GM21825 (cell line): ENCODE measurements around the gene ZNF219.

ENCODE experiments used
- ATAC-seq: cut with Tn5 transposase; IDR thresholded peaks from one replicate; pipeline ENCODE4 v1.9.1; 2021; ENCODE audit warnings: mild to moderate bottlenecking, moderate library complexity; ENCODE audit not compliant: unreplicated experiment

ZNF219 gene

DNA sequence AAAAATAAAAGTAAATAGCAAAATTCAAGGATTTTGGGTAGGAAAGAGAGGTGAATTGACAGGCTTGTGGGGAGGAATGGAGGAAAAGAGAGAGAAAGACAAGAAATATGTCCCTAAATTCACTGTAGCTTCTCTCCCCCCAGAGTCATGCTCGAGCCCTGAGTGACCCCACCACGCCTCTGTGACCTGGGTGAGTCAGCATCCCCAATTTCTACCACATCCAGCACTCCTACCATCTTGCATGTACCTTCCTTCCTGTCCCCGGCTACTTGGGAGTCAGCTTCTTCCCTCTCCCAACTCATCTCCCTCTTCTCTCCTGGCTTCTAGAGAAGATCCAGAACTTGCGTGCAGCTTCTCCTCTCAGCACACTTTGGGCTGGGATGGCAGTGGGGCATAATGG is 9.8 kb downstream of the ZNF219 start:
- no peak for ATAC-seq

- ATAC-seq: no peak
Observed at GRCh38 chr14:21087294-21088091, 11.0 kb downstream of the ZNF219 start.

- no peak for ATAC-seq
Observed at GRCh38 chr14:21086908-21087293, 11.6 kb downstream of the ZNF219 start.

DNA sequence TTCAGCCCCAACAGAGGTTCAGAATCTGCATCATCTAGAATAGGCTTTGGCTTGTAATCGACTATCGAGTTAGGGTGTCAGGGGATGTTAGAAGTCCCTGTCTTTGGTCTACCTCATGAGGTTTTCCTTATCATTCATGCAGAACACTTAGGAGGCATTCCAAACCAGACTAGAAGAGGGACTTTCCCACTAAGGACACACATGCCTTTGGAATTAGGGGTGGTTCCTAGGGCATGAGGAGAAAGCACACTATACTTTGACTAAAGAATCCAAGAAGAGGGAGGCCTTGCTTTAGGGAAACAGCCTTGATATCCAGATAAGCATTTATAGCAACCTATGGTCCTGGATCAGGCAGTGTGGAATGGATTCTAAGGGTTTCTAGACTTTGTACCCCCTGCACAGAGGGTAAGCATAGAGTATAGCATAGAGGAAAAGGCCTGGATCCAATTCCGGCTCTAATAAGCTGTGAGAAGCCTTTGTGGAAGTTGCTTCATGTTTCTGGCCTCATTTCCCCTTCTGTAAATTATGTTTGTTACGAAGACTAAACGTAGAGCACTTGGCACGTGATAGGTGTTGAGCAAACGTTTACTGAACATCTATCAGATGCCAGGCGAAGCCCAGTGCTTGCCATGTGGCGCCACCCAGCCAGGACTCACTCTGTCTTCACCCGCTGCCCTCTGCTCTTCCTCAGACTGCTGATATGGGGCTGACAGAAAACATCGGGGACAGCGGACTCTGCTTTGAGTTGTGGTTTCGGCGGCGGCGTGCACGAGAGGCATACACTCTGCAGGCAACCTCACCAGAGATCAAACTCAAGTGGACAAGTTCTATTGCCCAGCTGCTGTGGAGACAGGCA is 13.2 kb downstream of the ZNF219 start:
- no peak for ATAC-seq

GRCh38 chr14:21084396-21084795 is 14.1 kb downstream of the ZNF219 start:
- no peak for ATAC-seq

DNA sequence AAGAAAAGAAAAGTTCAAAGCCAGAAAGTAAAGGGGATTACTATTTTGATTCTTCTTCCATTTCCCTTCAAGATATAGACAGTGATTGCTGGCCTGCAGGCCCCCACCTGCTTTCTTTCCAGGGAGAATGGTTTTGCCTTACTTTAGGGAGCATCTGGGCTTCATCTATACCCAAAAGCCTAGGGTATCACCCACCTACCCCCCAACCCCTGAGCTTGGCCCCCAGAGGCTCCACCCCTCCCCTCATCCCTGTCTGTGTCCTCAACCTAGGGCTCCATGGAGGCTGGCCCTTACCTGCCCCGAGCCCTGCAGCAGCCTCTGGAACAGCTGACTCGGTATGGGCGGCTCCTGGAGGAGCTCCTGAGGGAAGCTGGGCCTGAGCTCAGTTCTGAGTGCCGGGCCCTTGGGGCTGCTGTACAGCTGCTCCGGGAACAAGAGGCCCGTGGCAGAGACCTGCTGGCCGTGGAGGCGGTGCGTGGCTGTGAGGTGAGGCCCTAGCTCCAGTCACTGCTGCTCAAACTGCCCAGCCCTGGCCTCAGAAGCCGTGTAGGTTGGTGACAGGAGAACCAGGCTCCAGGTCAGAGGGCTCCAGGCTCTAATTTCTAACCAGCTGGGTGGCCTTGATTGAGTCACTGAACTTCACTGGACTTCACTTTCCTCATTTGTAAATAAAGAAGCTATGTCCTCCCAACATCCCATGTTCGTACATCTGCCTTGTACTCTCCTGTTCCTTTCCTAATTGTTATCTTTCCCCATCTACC is 14.7 kb downstream of the ZNF219 start:
- no peak for ATAC-seq

- no peak for ATAC-seq
Observed at GRCh38 chr14:21081521-21082142, 16.8 kb downstream of the ZNF219 start.

GRCh38 chr14:21078726-21079125 is 19.7 kb downstream of the ZNF219 start:
- ATAC-seq: no peak

DNA sequence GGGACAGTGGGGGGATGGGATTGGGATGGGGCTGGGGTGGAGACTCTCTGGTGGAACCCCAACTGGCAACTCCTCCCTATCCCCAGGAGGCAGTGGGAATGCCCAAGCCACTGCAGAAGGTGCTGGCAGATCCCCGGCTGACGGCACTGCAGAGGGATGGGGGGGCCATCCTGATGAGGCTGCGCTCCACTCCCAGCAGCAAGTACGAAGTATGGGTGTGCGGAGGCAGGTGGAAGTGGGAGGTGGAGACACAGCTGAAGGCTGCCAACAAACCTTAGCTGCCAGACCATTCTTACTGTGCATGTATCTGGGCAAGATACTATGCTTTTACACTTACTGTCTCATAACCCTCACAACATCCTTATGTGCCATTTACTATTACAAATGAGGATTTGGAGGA is 20.2 kb downstream of the ZNF219 start:
- no peak for ATAC-seq

DNA sequence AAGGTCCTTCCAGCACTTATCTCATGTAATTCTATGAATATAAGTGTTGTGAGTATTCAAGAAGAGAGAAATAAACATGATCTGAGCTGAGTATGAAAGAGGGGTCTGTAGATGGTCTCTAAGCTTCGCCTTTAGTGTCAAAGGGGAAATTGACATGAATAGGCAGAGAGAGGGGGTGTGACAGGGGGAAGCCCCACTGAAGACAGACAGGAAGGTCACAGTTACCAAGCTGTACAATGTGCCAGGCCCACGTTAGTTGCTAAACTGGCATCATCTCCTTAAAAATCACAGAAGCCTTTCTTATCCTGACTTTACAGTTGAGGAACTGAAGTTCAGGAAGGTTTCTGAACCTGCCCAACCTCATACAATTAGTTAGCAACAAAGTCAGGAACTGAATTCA is 20.8 kb downstream of the ZNF219 start:
- ATAC-seq: no peak

DNA sequence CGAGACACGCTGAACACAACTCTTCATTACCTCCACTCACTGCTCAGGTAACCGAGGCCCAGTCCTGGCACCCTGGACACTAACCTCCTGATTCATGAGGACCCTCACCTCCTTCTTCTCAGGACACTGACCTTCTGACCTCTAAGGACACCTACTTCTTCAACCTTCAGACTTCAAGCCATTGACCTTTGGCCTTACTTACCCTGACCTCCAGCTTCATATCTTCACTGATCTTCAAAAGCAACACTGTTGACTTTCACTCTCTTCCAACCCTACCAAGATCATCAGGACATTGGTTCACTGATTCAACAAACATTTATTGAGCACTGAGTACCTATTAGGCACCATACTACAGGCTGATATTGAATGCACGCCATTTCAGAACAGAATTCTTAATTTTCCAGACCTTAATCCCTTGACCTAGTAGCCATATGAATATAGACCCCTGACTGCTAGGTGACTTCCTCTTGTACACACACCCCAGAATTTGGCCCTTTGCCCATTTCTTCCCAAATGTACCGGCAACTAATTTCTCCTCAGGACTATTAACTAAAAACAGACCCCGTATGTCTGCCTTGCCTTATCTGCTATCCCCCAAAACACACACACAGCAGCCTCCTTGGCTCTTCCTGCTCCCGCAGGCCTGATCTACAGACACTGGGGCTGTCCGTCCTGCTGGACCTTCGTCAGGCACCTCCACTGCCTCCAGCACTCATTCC is 22.6 kb downstream of the ZNF219 start:
- ATAC-seq: no peak

- no peak for ATAC-seq
Observed at GRCh38 chr14:21074398-21075272, 23.8 kb downstream of the ZNF219 start.

- ATAC-seq: no peak
Observed at GRCh38 chr14:21073921-21074320, 24.5 kb downstream of the ZNF219 start.

DNA sequence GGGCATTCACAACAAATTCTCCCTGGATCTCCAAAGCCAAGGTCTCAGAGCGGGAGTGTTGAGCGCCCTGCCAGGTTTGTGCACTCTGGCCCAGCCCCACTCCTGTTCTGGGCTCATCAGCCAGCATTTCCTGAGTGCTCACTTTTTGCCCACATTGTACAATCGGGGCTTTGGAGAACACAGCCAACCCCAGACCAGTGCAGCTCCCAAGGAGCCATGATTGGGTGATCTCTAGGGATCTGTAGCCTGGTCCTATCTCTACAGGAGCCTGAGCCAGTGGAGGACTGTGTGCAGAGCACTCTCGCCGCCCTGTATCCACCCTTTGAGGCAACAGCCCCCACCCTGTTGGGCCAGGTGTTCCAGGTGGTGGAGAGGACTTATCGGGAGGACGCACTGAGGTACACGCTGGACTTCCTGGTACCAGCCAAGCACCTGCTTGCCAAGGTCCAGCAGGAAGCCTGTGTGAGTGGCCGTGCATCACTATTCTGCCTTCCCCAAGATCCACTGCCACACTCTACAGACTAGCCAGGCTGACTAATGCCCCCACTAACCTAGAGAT is 25.6 kb downstream of the ZNF219 start:
- ATAC-seq: no peak

GRCh38 chr14:21072031-21072473 is 26.4 kb downstream of the ZNF219 start:
- ATAC-seq: no peak

DNA sequence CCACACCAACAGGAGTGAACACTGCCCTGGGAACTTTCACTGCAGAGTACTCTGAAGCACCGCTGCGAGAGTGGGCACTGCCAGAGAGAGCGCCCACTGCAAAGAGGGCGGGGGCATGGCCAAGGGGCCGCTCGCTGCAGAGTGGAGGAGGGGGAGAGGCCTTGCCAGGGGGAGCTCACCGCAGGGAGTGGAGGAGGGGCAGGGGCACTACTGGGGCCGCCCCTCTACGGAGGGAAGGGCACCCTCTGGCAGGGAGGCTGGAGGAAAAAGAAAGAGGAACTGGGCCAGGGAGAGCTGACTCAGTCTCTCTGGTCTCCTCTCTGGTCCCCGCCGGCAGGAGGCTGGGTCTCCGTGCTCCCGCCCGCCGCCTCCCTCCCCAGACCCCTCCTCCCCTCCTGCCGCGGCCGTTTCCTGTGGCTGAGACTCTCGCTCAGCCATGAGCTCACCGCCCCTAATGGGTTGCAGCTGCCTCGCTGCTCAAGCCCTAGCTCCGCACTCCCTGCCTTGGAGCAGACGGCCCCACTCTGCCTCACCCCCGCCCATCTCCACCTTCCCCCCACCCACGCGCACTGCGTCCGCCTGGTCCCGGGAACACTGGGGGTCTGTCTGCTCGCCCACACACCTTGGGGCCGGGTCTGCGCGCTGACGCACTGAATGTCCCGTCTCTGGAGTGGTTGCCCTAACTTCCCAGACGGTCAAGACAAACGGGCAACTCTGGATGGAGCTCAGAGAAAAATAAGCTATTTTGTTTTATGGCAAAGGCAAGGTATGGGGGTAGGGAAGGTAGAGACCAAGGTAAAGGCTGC is 27.0 kb downstream of the ZNF219 start:
- ATAC-seq: peak; percentile 81

DNA sequence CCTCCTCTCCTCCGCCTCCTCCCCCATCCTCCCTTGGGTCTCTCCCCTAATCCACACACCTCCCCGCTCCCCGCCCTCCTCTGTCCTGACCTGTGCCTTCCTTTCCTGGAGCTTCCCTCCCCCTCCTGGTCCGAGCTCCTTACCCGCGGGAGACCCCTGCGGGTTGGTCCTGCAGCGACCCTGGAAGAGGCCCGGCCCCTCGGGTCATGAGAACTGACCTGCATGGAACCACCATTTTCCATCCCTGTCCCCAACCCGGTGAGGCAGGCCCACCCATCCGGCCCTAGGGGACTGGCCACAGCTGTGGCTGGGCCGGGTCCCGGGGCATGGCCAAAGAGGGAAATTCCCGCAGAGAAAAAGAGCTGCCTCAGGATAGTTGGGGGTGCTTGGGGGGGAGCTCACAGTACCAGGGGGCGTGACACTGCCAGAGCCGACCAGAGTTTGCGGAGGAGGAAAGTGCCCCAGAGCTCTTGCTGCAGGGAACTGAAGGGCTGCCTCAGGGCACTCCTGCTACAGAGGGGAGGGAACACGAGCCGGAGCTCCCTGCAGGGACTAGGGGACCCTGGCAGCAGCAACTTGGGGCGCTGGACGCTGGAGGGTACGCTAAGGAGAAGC is 27.7 kb downstream of the ZNF219 start:
- peak; percentile 10 for ATAC-seq
